Activated T-cell treated with anti-CD3 and anti-CD28 coated beads, Interleukin-2, amount 50 U/mL, for 4 hours (primary cell): ENCODE measurements around the gene PCDHB14. TPM values are rescaled to one million over a fixed set of nuclear protein-coding genes. Genes with fewer than 3 reads are reported as not detected.
"Not testable (repeated sequence)": the region's sequence is repeated elsewhere in the genome, so short reads cannot be mapped to it uniquely, and the experiment has no call there.

Experiments used
- ATAC-seq, 2 donors: fragments of 200-7000 bp; cut with Tn5 transposase; one replicate each; pipeline ENCODE4 v1.10.0; 2021
- DNase-seq: peaks from one replicate; pipeline ENCODE4 v3.0.0-alpha.2; 2020
- H3K27me3 Mint-ChIP-seq: one replicate; pipeline ENCODE4 v1.8.0; 2021; ENCODE audit warnings: low read depth, mixed read lengths
- H3K36me3 Mint-ChIP-seq: one replicate; pipeline ENCODE4 v1.8.0; 2022; ENCODE audit warnings: mixed read lengths; ENCODE audit not compliant: insufficient read depth
- H3K4me1 Mint-ChIP-seq: one replicate; pipeline ENCODE4 v1.8.0; 2021; ENCODE audit warnings: low read depth, mixed read lengths
- H3K4me3 Mint-ChIP-seq: one replicate; pipeline ENCODE4 v1.8.0; 2021; ENCODE audit warnings: mild to moderate bottlenecking, moderate library complexity, mixed read lengths
- H3K9me3 Mint-ChIP-seq: one replicate; pipeline ENCODE4 v1.8.0; 2021; ENCODE audit warnings: mixed read lengths
- total RNA-seq, 3 donors: library from RNA; stranded (reverse); gene quantifications; one replicate each; pipeline ENCODE4 v1.2.1, GENCODE V29; 2021

Gene PCDHB14
- total RNA-seq, 3 donors from 2014 or later, result 0.08 TPM; not detected in 1

DNA sequence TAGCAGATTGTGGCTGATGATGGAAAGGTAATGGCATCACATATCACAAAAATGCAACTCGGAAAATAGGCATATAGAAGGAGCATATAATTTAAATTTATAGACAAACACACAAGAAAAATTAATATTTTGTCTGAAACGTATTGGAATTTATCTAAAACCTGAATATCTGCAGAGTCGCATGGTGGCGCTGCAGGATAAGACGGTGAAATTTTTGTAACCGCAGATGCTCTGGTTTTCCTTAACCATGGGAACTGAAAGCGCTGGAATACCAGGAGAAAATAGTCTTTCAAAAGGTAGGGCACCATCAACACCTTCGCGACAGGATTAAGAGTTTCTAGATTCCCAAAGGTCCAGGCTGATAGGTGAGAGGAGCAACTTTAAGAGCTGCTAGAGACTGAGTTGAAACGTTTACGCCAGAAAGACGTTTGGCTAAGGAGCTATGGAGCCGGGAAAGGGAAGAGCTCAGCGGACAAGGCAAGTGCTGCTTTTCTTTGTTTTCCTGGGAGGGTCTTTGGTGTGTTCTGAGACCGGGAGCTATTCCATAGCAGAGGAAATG lies 11.0 kb downstream of the PCDHB14 start:
- Mint-ChIP-seq H3K36me3 (peaks cover 5% of the 10 kb centered on the region), H3K4me1 (no peaks in the 10 kb centered on the region), H3K27me3 (peaks cover 35% of the 10 kb centered on the region), H3K9me3 (peaks cover 47% of the 10 kb centered on the region), H3K4me3 (no peak overlapping the region)
- ATAC-seq (no peak), DNase-seq (no peak)

- not testable (repeated sequence) for H3K4me3 Mint-ChIP-seq, ATAC-seq, DNase-seq, H3K4me1 Mint-ChIP-seq
- Mint-ChIP-seq H3K9me3 (peaks cover 63% of the 10 kb centered on the region), H3K36me3 (peaks cover 12% of the 10 kb centered on the region), H3K27me3 (peaks cover 53% of the 10 kb centered on the region)
Measured at GRCh38 chr5:141235922-141236321, 12.8 kb downstream of the PCDHB14 start.

DNA sequence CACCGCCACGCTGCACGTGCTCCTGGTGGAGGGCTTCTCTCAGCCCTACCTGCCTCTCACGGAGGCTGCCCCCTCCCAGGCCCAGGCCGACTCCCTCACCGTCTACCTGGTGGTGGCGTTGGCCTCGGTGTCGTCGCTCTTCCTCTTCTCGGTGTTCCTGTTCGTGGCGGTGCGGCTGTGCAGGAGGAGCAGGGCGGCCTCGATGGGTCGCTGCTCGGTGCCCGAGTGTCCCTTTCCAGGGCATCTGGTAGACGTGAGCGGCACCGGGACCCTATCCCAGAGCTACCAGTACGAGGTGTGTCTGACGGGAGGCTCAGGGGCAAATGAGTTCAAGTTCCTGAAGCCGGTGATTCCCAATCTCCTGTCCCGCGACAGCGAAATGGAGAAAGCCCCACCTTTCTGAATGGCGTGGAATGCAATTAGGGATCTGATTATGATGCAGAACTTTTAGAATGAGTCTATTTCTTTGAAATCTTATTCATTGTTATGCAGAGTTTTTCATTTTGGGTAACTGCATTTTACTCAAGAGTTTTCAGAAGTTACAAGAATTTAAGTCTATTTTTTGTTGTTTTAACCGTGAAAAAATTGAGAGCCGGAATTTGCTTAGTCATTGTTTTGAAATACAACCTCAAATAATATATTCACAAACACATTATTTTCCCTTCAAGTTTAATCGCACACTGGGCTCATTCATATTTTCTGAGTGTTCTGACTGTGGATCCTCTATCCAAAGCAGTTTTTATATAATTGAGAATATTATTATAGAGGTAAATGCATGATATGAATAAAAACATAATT lies 13.6 kb downstream of the PCDHB14 start:
- H3K27me3 Mint-ChIP-seq, result peaks cover 56% of the 10 kb centered on the region
- H3K36me3 Mint-ChIP-seq, result peaks cover 12% of the 10 kb centered on the region
- ATAC-seq, result no peak
- peaks cover 57% of the 10 kb centered on the region for H3K9me3 Mint-ChIP-seq
- H3K4me3 Mint-ChIP-seq, result no peak overlapping the region
- no peaks in the 10 kb centered on the region for H3K4me1 Mint-ChIP-seq
- no peak for DNase-seq

DNA sequence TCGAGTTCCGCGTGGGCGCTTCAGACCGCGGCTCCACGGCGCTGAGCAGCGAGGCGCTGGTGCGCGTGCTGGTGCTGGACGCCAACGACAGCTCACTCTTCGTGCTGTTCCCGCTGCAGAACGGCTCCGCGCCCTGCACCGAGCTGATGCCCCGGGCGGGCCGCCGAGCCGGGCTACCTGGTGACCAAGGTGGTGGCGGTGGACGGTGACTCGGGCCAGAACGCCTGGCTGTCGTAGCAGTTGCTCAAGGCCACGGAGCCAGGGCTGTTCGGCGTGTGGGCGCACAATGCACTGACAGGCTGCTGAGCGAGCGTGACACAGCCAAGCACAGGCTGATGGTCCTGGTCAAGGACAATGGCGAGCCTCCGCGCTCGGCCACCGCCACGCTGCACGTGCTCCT lies 18.4 kb downstream of the PCDHB14 start:
- DNase-seq (no peak), ATAC-seq (no peak)
- H3K4me3 Mint-ChIP-seq, result no peak overlapping the region
- peaks cover 9% of the 10 kb centered on the region for H3K36me3 Mint-ChIP-seq
- H3K4me1 Mint-ChIP-seq, result no peaks in the 10 kb centered on the region
- H3K9me3 Mint-ChIP-seq, result peaks cover 53% of the 10 kb centered on the region
- peaks cover 60% of the 10 kb centered on the region for H3K27me3 Mint-ChIP-seq

DNA sequence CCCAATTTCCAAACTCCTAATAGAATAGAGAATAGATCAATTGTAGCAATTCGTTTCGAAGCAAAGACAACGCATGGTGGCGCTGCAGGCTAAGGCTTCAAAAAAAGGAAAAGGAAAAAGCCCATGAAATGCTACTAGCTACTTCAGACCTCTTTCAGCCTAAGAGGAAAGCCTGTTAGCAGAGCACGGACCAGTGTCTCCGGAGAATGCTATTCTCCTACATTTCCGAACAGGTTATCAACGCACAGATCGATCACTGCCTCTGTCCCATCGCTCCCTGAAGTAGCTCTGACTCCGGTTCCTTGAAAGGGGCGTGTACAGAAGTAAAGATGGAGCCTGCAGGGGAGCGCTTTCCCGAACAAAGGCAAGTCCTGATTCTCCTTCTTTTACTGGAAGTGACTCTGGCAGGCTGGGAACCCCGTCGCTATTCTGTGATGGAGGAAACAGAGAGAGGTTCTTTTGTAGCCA lies 22.1 kb downstream of the PCDHB14 start, which contains the start of gene PCDHB15:
Gene PCDHB15, plus strand, starts transcription at position 146 of the 468 bp plus-strand sequence. Its CDS starts 184 bp downstream, at position 330.
- H3K27me3 Mint-ChIP-seq, result peaks cover 43% of the 10 kb centered on the region
- H3K36me3 Mint-ChIP-seq, result peaks cover 8% of the 10 kb centered on the region
- no peak within 1 kb of the TSS for H3K4me3 Mint-ChIP-seq
- H3K9me3 Mint-ChIP-seq, result peaks cover 59% of the 10 kb centered on the region
- H3K4me1 Mint-ChIP-seq, result no peaks in the 10 kb centered on the region
- ATAC-seq (no peak), DNase-seq (no peak)

GRCh38 chr5:141246971-141247370 lies 23.8 kb downstream of the PCDHB14 start:
- not testable (repeated sequence) for H3K4me3 Mint-ChIP-seq, DNase-seq, ATAC-seq, H3K36me3 Mint-ChIP-seq, H3K4me1 Mint-ChIP-seq
- Mint-ChIP-seq H3K27me3 (peaks cover 31% of the 10 kb centered on the region), H3K9me3 (peaks cover 60% of the 10 kb centered on the region)

DNA sequence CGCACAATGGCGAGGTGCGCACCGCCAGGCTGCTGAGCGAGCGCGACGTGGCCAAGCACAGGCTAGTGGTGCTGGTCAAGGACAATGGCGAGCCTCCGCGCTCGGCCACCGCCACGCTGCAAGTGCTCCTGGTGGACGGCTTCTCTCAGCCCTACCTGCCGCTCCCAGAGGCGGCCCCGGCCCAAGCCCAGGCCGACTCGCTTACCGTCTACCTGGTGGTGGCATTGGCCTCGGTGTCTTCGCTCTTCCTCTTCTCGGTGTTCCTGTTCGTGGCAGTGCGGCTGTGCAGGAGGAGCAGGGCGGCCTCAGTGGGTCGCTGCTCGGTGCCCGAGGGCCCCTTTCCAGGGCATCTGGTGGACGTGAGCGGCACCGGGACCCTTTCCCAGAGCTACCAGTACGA lies 24.3 kb downstream of the PCDHB14 start:
- not testable (repeated sequence) for H3K4me3 Mint-ChIP-seq, DNase-seq, H3K36me3 Mint-ChIP-seq, ATAC-seq, H3K4me1 Mint-ChIP-seq
- peaks cover 62% of the 10 kb centered on the region for H3K9me3 Mint-ChIP-seq
- peaks cover 27% of the 10 kb centered on the region for H3K27me3 Mint-ChIP-seq

- DNase-seq, result no peak
- H3K36me3 Mint-ChIP-seq, result peaks cover 3% of the 10 kb centered on the region
- H3K27me3 Mint-ChIP-seq, result peaks cover 9% of the 10 kb centered on the region
- H3K4me1 Mint-ChIP-seq, result no peaks in the 10 kb centered on the region
- no peak for ATAC-seq
- no peak overlapping the region for H3K4me3 Mint-ChIP-seq
- peaks cover 61% of the 10 kb centered on the region for H3K9me3 Mint-ChIP-seq
Measured at GRCh38 chr5:141250576-141250975, 27.4 kb downstream of the PCDHB14 start.

- peaks cover 60% of the 10 kb centered on the region for H3K9me3 Mint-ChIP-seq
- H3K36me3 Mint-ChIP-seq, result peaks cover 17% of the 10 kb centered on the region
- ATAC-seq (no peak), DNase-seq (no peak)
- no peak overlapping the region for H3K4me3 Mint-ChIP-seq
- no peaks in the 10 kb centered on the region for H3K27me3 Mint-ChIP-seq
- H3K4me1 Mint-ChIP-seq, result no peaks in the 10 kb centered on the region
Measured at GRCh38 chr5:141258464-141258863, 35.3 kb downstream of the PCDHB14 start.

- DNase-seq, result no peak
- Mint-ChIP-seq H3K9me3 (peaks cover 63% of the 10 kb centered on the region), H3K4me1 (no peaks in the 10 kb centered on the region), H3K27me3 (no peaks in the 10 kb centered on the region), H3K4me3 (no peak overlapping the region), H3K36me3 (peaks cover 18% of the 10 kb centered on the region)
- no peak for ATAC-seq
Measured at GRCh38 chr5:141258948-141259347, 35.8 kb downstream of the PCDHB14 start.

GRCh38 chr5:141260458-141261237 lies 37.5 kb downstream of the PCDHB14 start:
- peaks cover 21% of the 10 kb centered on the region for H3K36me3 Mint-ChIP-seq
- H3K9me3 Mint-ChIP-seq, result peaks cover 58% of the 10 kb centered on the region

GRCh38 chr5:141261238-141261546 lies 38.0 kb downstream of the PCDHB14 start:
- Mint-ChIP-seq H3K36me3 (peaks cover 27% of the 10 kb centered on the region), H3K27me3 (no peaks in the 10 kb centered on the region), H3K4me3 (no peak overlapping the region), H3K9me3 (peaks cover 58% of the 10 kb centered on the region), H3K4me1 (no peaks in the 10 kb centered on the region)
- DNase-seq, result no peak
- no peak for ATAC-seq

More at GRCh38 chr5:141260458-141261237, 37.5 kb downstream of the PCDHB14 start:
- Mint-ChIP-seq H3K27me3 (no peaks in the 10 kb centered on the region), H3K4me3 (no peak overlapping the region), H3K4me1 (no peaks in the 10 kb centered on the region)
- DNase-seq (no peak), ATAC-seq (no peak)

GRCh38 chr5:141269195-141269594 lies 46.1 kb downstream of the PCDHB14 start:
- peaks cover 29% of the 10 kb centered on the region for H3K36me3 Mint-ChIP-seq
- H3K27me3 Mint-ChIP-seq, result no peaks in the 10 kb centered on the region
- no peak for DNase-seq
- H3K4me3 Mint-ChIP-seq, result no peak overlapping the region
- H3K9me3 Mint-ChIP-seq, result peaks cover 68% of the 10 kb centered on the region
- no peak for ATAC-seq
- H3K4me1 Mint-ChIP-seq, result no peaks in the 10 kb centered on the region

DNA sequence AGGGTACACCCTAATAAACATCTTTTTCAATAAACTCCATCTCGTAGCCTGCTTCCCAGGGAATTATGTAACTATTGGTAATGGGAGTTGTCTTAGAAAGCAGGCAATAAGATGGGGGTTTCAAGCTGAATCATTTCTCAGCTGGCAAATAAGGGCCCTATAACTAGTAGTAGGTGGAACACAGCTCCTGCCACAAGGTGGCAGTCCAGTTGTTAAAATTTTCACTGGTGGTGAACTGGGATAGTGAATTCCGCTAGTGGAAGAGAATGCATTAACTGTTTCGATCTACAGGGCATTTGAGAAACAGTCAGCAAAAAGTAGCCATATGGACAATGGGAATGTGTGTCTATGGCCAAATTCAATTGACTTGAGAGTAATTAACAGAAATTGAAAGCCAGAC lies 49.8 kb downstream of the PCDHB14 start:
- Mint-ChIP-seq H3K36me3 (peaks cover 17% of the 10 kb centered on the region), H3K9me3 (peaks cover 53% of the 10 kb centered on the region)
- no peak for ATAC-seq

More for the DNA sequence above, 49.8 kb downstream of the PCDHB14 start:
- Mint-ChIP-seq H3K4me3 (no peak overlapping the region), H3K4me1 (no peaks in the 10 kb centered on the region), H3K27me3 (no peaks in the 10 kb centered on the region)
- no peak for DNase-seq
